K562 (cell line): Measurements from ENCODE around the gene DOK1. TPM values are rescaled to one million over a fixed set of nuclear protein-coding genes. Genes with fewer than 3 reads are reported as not detected.

Experiments used
- ARID3A ChIP-seq: IDR thresholded peaks from 2 replicates; pipeline ENCODE4 v1.6.1; 2012; ENCODE audit warnings: low read depth, low read length, improper control_type of control experiment, borderline replicate concordance
- ATF7 ChIP-seq: fragments of 450-650 bp; IDR thresholded peaks from 2 replicates; pipeline ENCODE4 v1.7.1; 2014; ENCODE audit warnings: mild to moderate bottlenecking, moderate library complexity
- CBX8 ChIP-seq: fragments of 200-600 bp; sonication (generic); IDR thresholded peaks from 2 replicates; pipeline ENCODE4 v1.6.1; 2012; ENCODE audit warnings: borderline replicate concordance, mixed run types, low read depth, mild to moderate bottlenecking, moderate library complexity, mixed read lengths, low read length, control low read depth, inconsistent platforms; ENCODE audit not compliant: poor library complexity, severe bottlenecking; ENCODE audit errors: extremely low read depth
- E2F8 ChIP-seq: fragments of 450-650 bp; IDR thresholded peaks from 2 replicates; pipeline ENCODE4 v1.7.1; 2018; ENCODE audit warnings: mild to moderate bottlenecking, low read depth; ENCODE audit not compliant: partially characterized antibody
- EZH2 ChIP-seq: IDR thresholded peaks from 2 replicates; pipeline ENCODE4 v1.6.1; 2012; ENCODE audit warnings: low read depth, mild to moderate bottlenecking, inconsistent platforms, low read length, borderline replicate concordance
- IRF2 ChIP-seq: sonication (generic); formaldehyde crosslinking; IDR thresholded peaks from 2 replicates; pipeline ENCODE4 v1.8.1; 2022; ENCODE audit warnings: mild to moderate bottlenecking, missing genetic modification reagents
- JUN ChIP-seq, 2 experiments: sonication (generic) in 1 of 2; formaldehyde crosslinking in 1 of 2; IDR thresholded peaks; 2 replicates each; pipeline versions ENCODE4 v1.6.1 to v1.8.0; 2012 to 2022; ENCODE audit warnings: borderline replicate concordance in 2 of 2, mild to moderate bottlenecking in 2 of 2, improper control_type of control experiment in 1 of 2, low read depth in 1 of 2, low read length in 1 of 2, missing genetic modification reagents in 1 of 2
- MYC ChIP-seq, 2 experiments: fragments of 250-450 bp in 1 of 2; sonication (Bioruptor Pico) in 1 of 2; IDR thresholded peaks; 2 replicates each; pipeline versions ENCODE4 v1.5.1 to v1.6.1; 2012 to 2021; ENCODE audit warnings: low read depth in 2 of 2, borderline replicate concordance in 1 of 2, improper control_type of control experiment in 1 of 2, low read length in 1 of 2, mild to moderate bottlenecking in 1 of 2, moderate library complexity in 1 of 2
- SETDB1 ChIP-seq: IDR thresholded peaks from one replicate; pipeline ENCODE4 v1.6.1; 2012; ENCODE audit warnings: low read length, control low read depth, inconsistent platforms
- SMAD1 ChIP-seq: fragments of 150-350 bp; IDR thresholded peaks from 2 replicates; pipeline ENCODE4 v1.6.1; 2014; ENCODE audit warnings: low read length, low read depth; ENCODE audit not compliant: partially characterized antibody
- SMARCA5 ChIP-seq: fragments of 450-650 bp; IDR thresholded peaks from 2 replicates; pipeline ENCODE4 v1.6.1; 2016
- SMARCB1 ChIP-seq: IDR thresholded peaks from 2 replicates; pipeline ENCODE4 v1.6.1; 2011; ENCODE audit warnings: improper control_type of control experiment, low read depth; ENCODE audit not compliant: insufficient read length
- SRSF1 ChIP-seq: fragments of 200-400 bp; formaldehyde crosslinking; IDR thresholded peaks from 2 replicates; pipeline ENCODE4 v1.6.1; 2017; ENCODE audit warnings: mild to moderate bottlenecking, low read depth, low read length, moderate library complexity
- TBP ChIP-seq: optimal IDR thresholded peaks from 2 replicates; pipeline ENCODE3; 2011; ENCODE audit warnings: low read depth, low read length, improper control_type of control experiment
- U2AF1 ChIP-seq: fragments of 200-400 bp; formaldehyde crosslinking; optimal IDR thresholded peaks from 2 replicates; pipeline ENCODE3; 2017; ENCODE audit warnings: mild to moderate bottlenecking, low read depth, low read length, moderate library complexity
- ZNF277 ChIP-seq: fragments of 250-450 bp; sonication (Bioruptor Pico); IDR thresholded peaks from 2 replicates; pipeline ENCODE4 v1.8.0; 2022; ENCODE audit warnings: inconsistent platforms, mild to moderate bottlenecking, moderate library complexity, borderline replicate concordance
- ZNF57 ChIP-seq: fragments of 450-650 bp; formaldehyde crosslinking; IDR thresholded peaks from 2 replicates; pipeline ENCODE4 v1.4.0; 2020; ENCODE audit warnings: mild to moderate bottlenecking, moderate library complexity
- ZNF699 ChIP-seq: fragments of 250-450 bp; sonication (Bioruptor Pico); IDR thresholded peaks from 2 replicates; pipeline ENCODE4 v1.8.0; 2021; ENCODE audit warnings: mild to moderate bottlenecking, moderate library complexity; ENCODE audit not compliant: insufficient replicate concordance
- polyA plus RNA-seq, 8 experiments: library from polyadenylated mRNA; depleted of rRNA in 4 of 8; stranded (reverse) in 5 of 8; unstranded in 3 of 8; fragments of >200 nt; fragmentation: Nextera tagmentation in 2 of 8; fragmentation: Illumina TruSeq in 1 of 8; extraction: Ambion mirVana in 2 of 8; extraction: Trizol in 1 of 8; gene quantifications; 2 replicates each; pipeline versions ENCODE4 v1.2.1 to v1.2.3, GENCODE V29; 2011 to 2014; ENCODE audit warnings: inconsistent platforms in 1 of 8, missing spikeins in 1 of 8
- total RNA-seq, 7 experiments: library from RNA; depleted of rRNA in 6 of 7; stranded (reverse); fragments of >200 nt in 6 of 7; fragmentation: Illumina TruSeq in 2 of 7; extraction: Trizol in 2 of 7; gene quantifications; 2 replicates each; pipeline versions ENCODE4 v1.2.1 to v1.2.3, GENCODE V29; 2011 to 2021; ENCODE audit warnings: low replicate concordance in 1 of 7

The DOK1 gene
- total and polyA plus RNA-seq, 9 of the 15 experiments (the other 6 are each of a cell fraction or from before 2014, with no cell fraction given): 0.59 to 36.4 (median 16.1) TPM

DNA sequence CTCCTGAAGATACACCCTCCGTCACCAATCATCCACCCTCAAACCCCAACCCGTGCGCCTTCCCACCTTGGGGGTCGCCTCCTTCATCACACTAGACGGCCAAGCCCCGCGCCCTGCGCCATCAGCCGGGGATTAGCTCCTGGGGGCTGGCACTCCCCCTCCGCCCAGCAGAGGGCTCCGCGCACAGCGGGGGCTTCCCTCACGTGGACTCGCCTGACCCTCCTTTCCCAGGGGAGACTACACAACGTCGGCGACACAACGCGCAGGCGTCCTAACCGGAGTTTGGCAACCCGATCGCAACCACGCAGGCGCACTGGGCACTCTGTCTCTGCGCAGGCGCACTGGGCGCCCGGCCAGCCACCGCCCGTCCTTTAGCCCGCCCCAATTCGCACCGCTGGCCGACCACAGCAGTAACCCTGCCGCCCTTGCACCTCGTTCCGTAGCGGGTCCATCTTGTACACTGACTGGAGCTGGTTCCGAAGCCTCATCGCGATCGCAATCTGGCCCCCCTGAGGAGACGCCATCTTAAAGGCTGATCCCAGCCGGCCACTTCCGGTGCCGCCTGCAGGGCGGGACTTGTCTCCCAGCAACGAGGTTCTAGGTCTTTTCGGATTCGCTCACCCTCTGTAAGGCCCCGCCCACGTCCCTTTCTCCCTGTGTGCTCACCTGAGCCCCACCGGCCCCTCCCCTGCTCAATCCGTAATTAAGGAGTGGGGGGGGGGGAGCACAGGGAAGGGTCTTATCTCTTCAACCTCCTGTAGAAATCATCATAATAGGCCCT, 47.2 kb upstream of the DOK1 start, which contains the start of gene PCGF1 (continued):
- TF ChIP-seq E2F8 (no peak), SRSF1 (no peak), SETDB1 (no peak), IRF2 (CRISPR knock-in tag) (no peak), EZH2 (no peak), ATF7 (peak; percentile 82; the same call in 1 of the 2 replicates), SMARCA5 (no peak; the same call in 1 of the 2 replicates), ZNF57 (CRISPR knock-in tag) (no peak), ARID3A (0 out of 2 replicates have a peak, but pooled peaks have one; percentile 37), U2AF1 (no peak), TBP (peak; percentile 75), JUN (IDR thresholded peaks at IDR 0.05; ENCODE audit: borderline replicate concordance, low read depth, low read length) (no peak), JUN (CRISPR knock-in tag; IDR thresholded peaks at IDR 0.05; ENCODE audit: borderline replicate concordance) (no peak; the same call in 1 of the 2 replicates), SMAD1 (no peak), ZNF277 (CRISPR knock-in tag) (no peak), CBX8 (no peak), ZNF699 (CRISPR knock-in tag) (no peak), SMARCB1 (no peak), MYC (IDR thresholded peaks at IDR 0.05; ENCODE audit: low read depth, low read length) (peak; percentile 84), MYC (CRISPR knock-in tag; IDR thresholded peaks at IDR 0.05; ENCODE audit: borderline replicate concordance, low read depth) (peak; percentile 82; the same call in 1 of the 2 replicates)
